NCI-H82 (cell line): Measurements from ENCODE around the gene RPL5.
A peak's percentile ranks its signal among the peaks of the same experiment; 100 is the strongest.

Experiments used
- DNase-seq: peaks from one replicate; lab custom pipeline; 2025; lab: John Stamatoyannopoulos, UW

RPL5 gene

GRCh38 chr1:92855236-92855635 is 23.4 kb downstream of the RPL5 start:
- no peak for DNase-seq

GRCh38 chr1:92857817-92858216 is 26.0 kb downstream of the RPL5 start:
- no peak for DNase-seq

- DNase-seq: peak; percentile 92
These were observed 26.9 kb downstream of the RPL5 start for GRCh38 chr1:92858564-92859399.

DNA sequence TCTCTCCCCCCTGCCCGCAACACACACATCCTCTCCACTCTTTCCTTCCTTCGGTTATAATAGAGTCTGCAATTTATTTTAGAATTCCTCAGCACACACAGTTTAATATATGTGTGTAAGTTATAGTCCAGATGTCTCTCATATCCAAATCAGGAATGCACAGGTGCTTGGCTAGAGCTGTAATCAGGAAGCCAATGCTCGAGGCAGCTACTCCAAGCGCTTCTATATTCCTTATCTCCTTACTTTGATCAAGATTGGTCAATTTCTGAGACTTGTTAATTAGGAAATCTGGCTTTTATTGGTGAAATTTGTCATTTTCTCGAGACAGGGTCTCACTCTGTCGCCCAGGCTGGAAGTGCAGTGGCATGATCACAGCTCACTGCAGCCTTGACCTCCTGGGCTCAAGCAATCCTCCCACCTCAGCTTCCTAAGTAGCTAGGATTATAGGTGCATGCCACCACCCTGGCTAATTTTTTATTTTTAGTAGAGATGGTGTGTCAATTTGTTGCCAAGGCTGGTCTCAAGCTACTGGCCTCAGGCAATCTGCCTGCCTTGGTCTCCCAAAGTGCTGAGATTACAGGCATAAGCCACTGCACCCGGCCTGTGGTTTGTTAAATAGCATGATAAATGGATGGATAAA is 27.7 kb downstream of the RPL5 start:
- DNase-seq: peak; percentile 35

DNA sequence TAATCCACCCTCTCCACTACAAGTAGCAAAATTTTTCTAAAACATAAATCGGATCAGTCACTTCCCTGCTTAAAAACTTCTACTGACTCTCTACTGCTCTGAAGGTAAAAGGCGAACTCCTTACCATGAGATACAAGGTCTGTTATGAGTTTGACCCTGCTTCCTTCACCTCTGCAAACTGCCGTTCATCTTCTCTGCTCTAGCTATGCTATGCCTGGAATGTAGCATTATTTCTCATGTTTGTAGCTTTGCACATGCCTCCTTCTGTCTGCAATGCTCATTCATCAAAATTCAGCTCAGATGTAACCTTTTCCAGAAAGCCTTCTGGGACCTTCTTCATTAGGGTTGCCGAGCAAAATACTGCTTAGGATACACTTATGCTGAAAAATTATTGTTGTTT is 30.8 kb downstream of the RPL5 start:
- no peak for DNase-seq

- DNase-seq: no peak
These were observed 32.3 kb downstream of the RPL5 start for GRCh38 chr1:92864131-92864530.

GRCh38 chr1:92870591-92870990 is 38.8 kb downstream of the RPL5 start:
- DNase-seq: no peak

GRCh38 chr1:92872719-92873118 is 40.9 kb downstream of the RPL5 start:
- DNase-seq: no peak

DNA sequence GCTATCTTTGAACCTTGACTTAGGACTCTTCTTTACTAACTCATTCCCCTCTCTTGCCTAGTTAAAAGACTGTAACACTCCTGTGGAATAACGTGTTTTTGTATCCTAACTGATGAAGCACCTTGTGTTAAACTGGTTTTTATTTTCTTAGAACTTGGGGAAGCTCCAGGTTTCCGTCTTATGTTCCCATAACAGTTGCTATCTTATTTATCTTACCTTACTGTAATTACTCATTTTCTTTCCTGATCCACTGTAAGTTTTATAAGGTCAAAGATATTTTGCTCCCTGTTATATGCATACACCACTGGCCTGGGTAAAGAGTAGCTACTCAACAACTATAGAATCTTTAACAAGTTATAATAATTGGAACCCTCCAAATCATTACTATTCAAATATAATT is 43.1 kb downstream of the RPL5 start:
- DNase-seq: no peak

DNA sequence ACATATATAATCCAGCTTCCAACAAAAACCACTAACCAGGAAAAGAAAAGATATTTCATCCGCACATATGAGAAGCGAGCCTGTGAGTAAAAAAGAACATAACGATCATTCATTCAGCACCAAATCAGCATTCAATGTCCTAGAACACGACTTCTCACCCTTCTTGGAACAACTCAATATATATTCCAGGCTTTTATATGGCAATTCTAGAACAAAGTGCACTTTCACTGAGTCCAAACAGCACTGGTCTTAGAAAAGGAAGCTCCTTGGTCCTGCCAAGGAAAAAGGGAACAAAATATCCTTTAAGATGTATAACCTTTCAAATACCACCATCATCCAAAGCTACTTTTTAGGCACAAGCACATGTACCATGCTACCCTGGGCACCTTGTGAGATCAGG is 44.5 kb downstream of the RPL5 start:
- DNase-seq: no peak

DNA sequence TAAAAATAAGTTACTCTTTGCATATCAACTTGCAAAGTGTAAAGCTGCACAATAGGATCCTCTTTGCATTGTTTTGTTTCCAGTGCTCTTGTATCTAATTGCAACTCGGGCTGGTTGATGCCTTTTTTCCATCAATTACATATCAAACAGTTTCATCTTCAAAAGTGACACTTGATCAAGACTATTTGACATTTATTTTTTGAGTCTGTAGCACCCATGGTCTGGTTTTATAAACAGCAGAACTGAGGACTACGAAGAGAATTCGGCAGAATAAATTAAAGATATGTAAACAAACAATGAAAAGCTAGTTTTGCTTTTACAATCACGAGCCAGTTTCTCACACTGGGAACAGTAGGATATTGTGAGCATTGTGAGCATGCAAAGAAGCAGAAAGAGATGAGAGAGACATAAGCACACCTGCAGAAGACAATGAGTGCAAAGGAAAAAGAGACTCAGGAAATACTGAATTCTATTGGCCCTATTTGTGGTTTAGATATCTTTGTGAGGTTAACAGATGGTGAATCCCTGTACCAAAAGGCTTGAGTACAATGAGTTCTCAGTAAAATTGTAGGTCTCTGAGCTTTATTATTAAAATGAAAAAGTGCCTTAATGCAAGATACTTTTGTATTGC is 45.4 kb downstream of the RPL5 start:
- DNase-seq: peak; percentile 40

GRCh38 chr1:92877792-92878191 is 46.0 kb downstream of the RPL5 start:
- DNase-seq: peak; percentile 75

GRCh38 chr1:92879316-92879968 is 47.6 kb downstream of the RPL5 start:
- no peak for DNase-seq

DNA sequence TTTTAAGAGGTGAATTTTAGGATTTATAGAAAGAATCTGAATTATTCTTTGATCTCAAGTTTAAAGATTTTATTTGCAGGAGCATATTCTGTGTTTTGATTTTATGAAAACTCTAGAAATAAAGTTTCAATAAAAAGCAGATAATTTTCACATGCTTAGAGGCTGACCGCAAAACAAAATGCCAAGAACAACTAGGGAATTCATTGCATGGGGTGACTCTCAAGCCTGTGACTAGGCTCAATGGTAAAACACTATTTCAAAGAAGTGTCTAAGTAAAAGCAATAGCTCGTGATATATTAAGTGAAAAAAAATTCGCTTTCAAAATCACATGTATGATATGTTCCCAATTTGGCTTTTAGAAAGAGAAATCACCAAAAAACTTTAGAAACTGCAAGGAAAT is 49.6 kb downstream of the RPL5 start:
- no peak for DNase-seq

- peak; percentile 14 for DNase-seq
These were observed 51.0 kb downstream of the RPL5 start for GRCh38 chr1:92882819-92883218.

DNA sequence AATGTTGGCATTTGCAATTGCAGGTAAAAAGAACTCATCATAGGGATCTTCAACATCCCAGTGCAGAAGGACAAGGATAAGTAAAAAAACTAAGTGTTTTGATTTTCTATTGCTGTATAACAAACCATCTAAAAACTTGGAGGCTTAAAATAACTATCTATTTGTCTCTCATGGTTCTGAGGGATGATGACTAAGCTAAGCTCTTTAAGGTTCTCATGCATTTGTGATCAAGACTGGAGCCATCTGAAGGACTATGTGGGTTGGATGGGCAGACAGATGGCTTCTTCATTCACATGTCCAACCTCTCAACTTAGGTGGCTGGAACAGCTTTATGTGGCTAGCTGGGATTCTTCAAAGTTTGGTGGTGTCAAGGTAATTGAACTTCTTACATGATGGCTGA is 51.5 kb downstream of the RPL5 start:
- DNase-seq: peak; percentile 8

DNA sequence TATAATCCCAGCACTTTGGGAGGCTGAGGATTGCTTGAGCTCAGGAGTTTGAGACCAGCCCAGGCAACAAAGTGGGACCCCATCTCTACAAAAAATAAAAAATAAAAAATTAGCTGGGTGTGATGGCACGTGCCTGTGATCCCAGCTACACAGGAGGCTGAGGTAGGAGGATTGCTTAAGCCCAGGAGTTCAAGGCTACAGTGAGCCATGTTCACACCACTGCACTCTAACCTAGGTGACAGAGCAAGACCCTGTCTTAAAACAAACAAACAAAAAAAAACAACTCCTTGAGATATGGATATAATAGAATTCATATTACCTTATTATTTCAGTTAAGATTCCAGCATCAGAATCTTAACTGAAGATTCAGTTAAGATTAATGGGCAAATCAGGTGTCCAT is 52.4 kb downstream of the RPL5 start:
- no peak for DNase-seq

- no peak for DNase-seq
These were observed 55.1 kb downstream of the RPL5 start for GRCh38 chr1:92886886-92887419.

- no peak for DNase-seq
These were observed 55.6 kb downstream of the RPL5 start for GRCh38 chr1:92887465-92887864.
